Small intestine (tissue), 4 donors: ENCODE measurements around the gene TOM1L1. TPM values are rescaled to one million over a fixed set of nuclear protein-coding genes. Genes with fewer than 3 reads are reported as not detected.

Experiments
- polyA plus RNA-seq, 4 donors: library from polyadenylated mRNA; stranded (reverse) in 3 of 4; unstranded in 1 of 4; fragments of 200-250 nt in 3 of 4; fragments of 120-200 nt in 1 of 4; gene quantifications; one replicate each; pipeline versions ENCODE4 v1.2.1 to v1.2.3, GENCODE V29; 2013
- donor health status: healthy with polysubstance abuse.
- donor health status: Bipolar disorder and iron deficiency.
- donor health status: healthy.

The TOM1L1 gene
- polyA plus RNA-seq, 4 donors = 57.2 to 120 (median 98.0) TPM

Other genes with a start within 250 kb of the TOM1L1 start
- gene COX11, start 67.8 kb downstream of the TOM1L1 start, polyA plus RNA-seq = 100 to 1,000 TPM in 1 of 4 donors, 10 to 100 TPM in 3; 26.4 to 118 (median 55.3) TPM
- 10 to 100 TPM in 1 of 4 donors, 1 to 10 TPM in 3; 2.3 to 10.6 (median 3.9) TPM for gene STXBP4, start 67.9 kb downstream of the TOM1L1 start, polyA plus RNA-seq